Measurements from ENCODE around the gene DPF3. TPM values are rescaled to one million over a fixed set of nuclear protein-coding genes. Genes with fewer than 3 reads are reported as not detected.

DPF3 gene
- total and polyA plus RNA-seq, 2 of the 13 experiments (the other 11 are each of a cell fraction or from before 2014, with no cell fraction given), result 0.09 to 0.60 TPM

DNA sequence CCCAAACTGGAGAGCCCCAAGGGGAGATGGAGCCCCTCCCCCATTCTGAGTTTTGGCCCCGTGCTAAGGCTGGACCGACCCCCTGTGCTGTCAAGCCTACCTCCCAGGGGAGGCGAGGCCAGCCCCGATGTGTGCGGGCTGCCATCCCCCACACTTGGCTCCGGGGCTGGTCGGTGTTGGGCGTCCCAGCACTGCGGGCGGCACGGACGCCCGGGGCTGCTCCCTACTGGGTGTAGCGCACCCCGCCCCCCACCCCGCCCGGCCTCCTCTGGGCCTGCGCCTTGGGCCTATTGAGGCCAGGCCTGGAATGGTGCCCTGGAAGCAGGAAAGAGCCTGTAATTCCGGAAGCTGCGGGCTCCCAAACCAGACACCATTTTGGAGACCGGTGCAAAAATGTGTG lies 35.0 kb upstream of the DPF3 start (continued):
- TF ChIP-seq, protein P1, sequence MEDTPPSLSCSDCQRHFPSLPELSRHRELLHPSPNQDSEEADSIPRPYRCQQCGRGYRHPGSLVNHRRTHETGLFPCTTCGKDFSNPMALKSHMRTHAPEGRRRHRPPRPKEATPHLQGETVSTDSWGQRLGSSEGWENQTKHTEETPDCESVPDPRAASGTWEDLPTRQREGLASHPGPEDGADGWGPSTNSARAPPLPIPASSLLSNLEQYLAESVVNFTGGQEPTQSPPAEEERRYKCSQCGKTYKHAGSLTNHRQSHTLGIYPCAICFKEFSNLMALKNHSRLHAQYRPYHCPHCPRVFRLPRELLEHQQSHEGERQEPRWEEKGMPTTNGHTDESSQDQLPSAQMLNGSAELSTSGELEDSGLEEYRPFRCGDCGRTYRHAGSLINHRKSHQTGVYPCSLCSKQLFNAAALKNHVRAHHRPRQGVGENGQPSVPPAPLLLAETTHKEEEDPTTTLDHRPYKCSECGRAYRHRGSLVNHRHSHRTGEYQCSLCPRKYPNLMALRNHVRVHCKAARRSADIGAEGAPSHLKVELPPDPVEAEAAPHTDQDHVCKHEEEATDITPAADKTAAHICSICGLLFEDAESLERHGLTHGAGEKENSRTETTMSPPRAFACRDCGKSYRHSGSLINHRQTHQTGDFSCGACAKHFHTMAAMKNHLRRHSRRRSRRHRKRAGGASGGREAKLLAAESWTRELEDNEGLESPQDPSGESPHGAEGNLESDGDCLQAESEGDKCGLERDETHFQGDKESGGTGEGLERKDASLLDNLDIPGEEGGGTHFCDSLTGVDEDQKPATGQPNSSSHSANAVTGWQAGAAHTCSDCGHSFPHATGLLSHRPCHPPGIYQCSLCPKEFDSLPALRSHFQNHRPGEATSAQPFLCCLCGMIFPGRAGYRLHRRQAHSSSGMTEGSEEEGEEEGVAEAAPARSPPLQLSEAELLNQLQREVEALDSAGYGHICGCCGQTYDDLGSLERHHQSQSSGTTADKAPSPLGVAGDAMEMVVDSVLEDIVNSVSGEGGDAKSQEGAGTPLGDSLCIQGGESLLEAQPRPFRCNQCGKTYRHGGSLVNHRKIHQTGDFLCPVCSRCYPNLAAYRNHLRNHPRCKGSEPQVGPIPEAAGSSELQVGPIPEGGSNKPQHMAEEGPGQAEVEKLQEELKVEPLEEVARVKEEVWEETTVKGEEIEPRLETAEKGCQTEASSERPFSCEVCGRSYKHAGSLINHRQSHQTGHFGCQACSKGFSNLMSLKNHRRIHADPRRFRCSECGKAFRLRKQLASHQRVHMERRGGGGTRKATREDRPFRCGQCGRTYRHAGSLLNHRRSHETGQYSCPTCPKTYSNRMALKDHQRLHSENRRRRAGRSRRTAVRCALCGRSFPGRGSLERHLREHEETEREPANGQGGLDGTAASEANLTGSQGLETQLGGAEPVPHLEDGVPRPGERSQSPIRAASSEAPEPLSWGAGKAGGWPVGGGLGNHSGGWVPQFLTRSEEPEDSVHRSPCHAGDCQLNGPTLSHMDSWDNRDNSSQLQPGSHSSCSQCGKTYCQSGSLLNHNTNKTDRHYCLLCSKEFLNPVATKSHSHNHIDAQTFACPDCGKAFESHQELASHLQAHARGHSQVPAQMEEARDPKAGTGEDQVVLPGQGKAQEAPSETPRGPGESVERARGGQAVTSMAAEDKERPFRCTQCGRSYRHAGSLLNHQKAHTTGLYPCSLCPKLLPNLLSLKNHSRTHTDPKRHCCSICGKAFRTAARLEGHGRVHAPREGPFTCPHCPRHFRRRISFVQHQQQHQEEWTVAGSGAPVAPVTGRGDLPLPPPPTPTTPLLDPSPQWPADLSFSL (CRISPR knock-in tag; IDR thresholded peaks at IDR 0.05), result no peak
- TF ChIP-seq ZNF232 (CRISPR knock-in tag; IDR thresholded peaks at IDR 0.05; ENCODE audit: borderline replicate concordance) (no peak), ZNF550 (CRISPR knock-in tag; IDR thresholded peaks at IDR 0.05; ENCODE audit: borderline replicate concordance) (no peak)
- TF ChIP-seq, protein P2, sequence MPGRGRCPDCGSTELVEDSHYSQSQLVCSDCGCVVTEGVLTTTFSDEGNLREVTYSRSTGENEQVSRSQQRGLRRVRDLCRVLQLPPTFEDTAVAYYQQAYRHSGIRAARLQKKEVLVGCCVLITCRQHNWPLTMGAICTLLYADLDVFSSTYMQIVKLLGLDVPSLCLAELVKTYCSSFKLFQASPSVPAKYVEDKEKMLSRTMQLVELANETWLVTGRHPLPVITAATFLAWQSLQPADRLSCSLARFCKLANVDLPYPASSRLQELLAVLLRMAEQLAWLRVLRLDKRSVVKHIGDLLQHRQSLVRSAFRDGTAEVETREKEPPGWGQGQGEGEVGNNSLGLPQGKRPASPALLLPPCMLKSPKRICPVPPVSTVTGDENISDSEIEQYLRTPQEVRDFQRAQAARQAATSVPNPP (CRISPR knock-in tag; IDR thresholded peaks at IDR 0.05), result no peak
